GM23248 (cell line): ENCODE results near the gene ZNF697. TPM values are rescaled to one million over a fixed set of nuclear protein-coding genes. Genes with fewer than 3 reads are reported as not detected.

Experiments used
- DNase-seq: peaks from one replicate; pipeline ENCODE4 v3.0.0-alpha.2; 2015
- H2AFZ ChIP-seq: fragments of 200-600 bp; sonication (generic); 2 replicates; pipeline ENCODE4 v1.6.1; 2016; ENCODE audit warnings: antibody characterized with exemption
- H3F3A ChIP-seq: fragments of 200-600 bp; sonication (generic); 2 replicates; pipeline ENCODE4 v1.6.1; 2016; ENCODE audit warnings: mild to moderate bottlenecking, antibody characterized with exemption, mixed run types; ENCODE audit not compliant: insufficient read depth
- H3K27ac ChIP-seq: fragments of 200-600 bp; sonication (generic); 2 replicates; pipeline ENCODE4 v1.5.1; 2016; ENCODE audit warnings: mild to moderate bottlenecking
- H3K27me3 ChIP-seq: fragments of 200-600 bp; sonication (generic); replicated peaks from 2 replicates; pipeline ENCODE4 v1.6.1; 2016; ENCODE audit warnings: mild to moderate bottlenecking; ENCODE audit not compliant: insufficient read depth
- H3K36me3 ChIP-seq: fragments of 200-600 bp; sonication (generic); 2 replicates; pipeline ENCODE4 v1.6.1; 2016; ENCODE audit warnings: low read depth, mild to moderate bottlenecking
- H3K4me1 ChIP-seq: fragments of 200-600 bp; sonication (generic); 2 replicates; pipeline ENCODE4 v1.6.1; 2016; ENCODE audit warnings: mild to moderate bottlenecking; ENCODE audit not compliant: insufficient read depth
- H3K4me2 ChIP-seq: fragments of 200-600 bp; sonication (generic); one replicate; pipeline ENCODE4 v1.6.1; 2016; ENCODE audit warnings: mild to moderate bottlenecking; ENCODE audit not compliant: unreplicated experiment
- H3K4me3 ChIP-seq: fragments of 200-600 bp; sonication (generic); 2 replicates; pipeline ENCODE4 v1.5.1; 2016; ENCODE audit warnings: mild to moderate bottlenecking
- H3K79me2 ChIP-seq: fragments of 200-600 bp; sonication (generic); 2 replicates; pipeline ENCODE4 v1.6.1; 2016; ENCODE audit warnings: mild to moderate bottlenecking; ENCODE audit not compliant: insufficient read depth
- H3K9ac ChIP-seq: fragments of 200-600 bp; sonication (generic); 2 replicates; pipeline ENCODE4 v1.6.1; 2016; ENCODE audit warnings: mild to moderate bottlenecking
- H3K9me2 ChIP-seq: fragments of 200-600 bp; sonication (generic); 2 replicates; pipeline ENCODE4 v1.6.1; 2016; ENCODE audit warnings: mixed run types, mild to moderate bottlenecking, moderate library complexity; ENCODE audit not compliant: insufficient read depth
- H3K9me3 ChIP-seq: fragments of 200-600 bp; sonication (generic); one replicate; pipeline ENCODE4 v1.6.1; 2017; ENCODE audit warnings: low read depth
- H4K20me1 ChIP-seq: fragments of 200-600 bp; sonication (generic); 2 replicates; pipeline ENCODE4 v1.6.0; 2016; ENCODE audit not compliant: insufficient read depth
- EZH2 ChIP-seq: fragments of 200-600 bp; sonication (generic); IDR thresholded peaks from 2 replicates; pipeline ENCODE4 v1.6.1; 2018; ENCODE audit warnings: antibody characterized with exemption, mild to moderate bottlenecking; ENCODE audit not compliant: insufficient read depth, poor library complexity, severe bottlenecking
- EZH2phosphoT487 ChIP-seq: fragments of 200-600 bp; sonication (generic); IDR thresholded peaks from 2 replicates; pipeline ENCODE4 v1.6.1; 2018; ENCODE audit warnings: antibody characterized with exemption, moderate library complexity, mild to moderate bottlenecking, low read depth; ENCODE audit not compliant: insufficient read depth
- WGBS, 2 experiments: methylation state at CpG; one replicate each; pipeline ENCODE4 v1.1.6; 2015 to 2017; ENCODE audit warnings: low lambda C conversion rate in 2 of 2, low coverage in 1 of 2; ENCODE audit errors: missing lambda C conversion rate in 2 of 2; 5-methylcytosine and 5-hydroxymethylcytosine counted together
- in situ Hi-C: fragments of 300-500 bp; cut with MboI; formaldehyde crosslinking; loops from 2 replicates; pipeline ENCODE4 v1.15.0; 2020
- polyA plus RNA-seq: library from polyadenylated mRNA; unstranded; fragments of >200 nt; fragmentation: Nextera tagmentation; extraction: Ambion mirVana; gene quantifications from 2 replicates; pipeline ENCODE4 v1.2.1, GENCODE V29; 2016
- total RNA-seq: library from RNA; depleted of rRNA; stranded (reverse); fragments of >200 nt; shearing (Covaris generic); gene quantifications from 2 replicates; pipeline ENCODE4 v1.2.3, GENCODE V29; 2014

ZNF697 gene
- total and polyA plus RNA-seq, 2 experiments from 2014 or later = 0.55 to 9.1 TPM

DNA sequence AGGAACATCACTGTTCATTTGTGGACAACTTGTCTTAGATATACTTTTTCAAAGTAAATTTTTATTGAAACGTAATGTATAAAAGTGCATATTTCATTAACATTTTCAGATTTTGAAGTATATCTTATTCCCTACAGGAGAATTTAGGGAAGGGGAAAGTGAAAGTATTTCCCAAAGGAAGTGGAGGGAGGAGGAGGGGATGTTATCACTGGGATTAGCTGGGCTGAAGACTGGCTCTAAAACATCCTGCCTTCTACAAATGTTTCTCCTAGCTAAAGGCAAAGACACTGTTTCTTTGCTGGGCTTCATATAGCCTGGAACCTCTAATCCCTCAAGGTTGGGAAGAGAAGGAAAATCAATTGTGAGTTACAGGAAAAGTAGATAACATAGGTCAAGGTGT lies 7.1 kb upstream of the ZNF697 start:
- Histone ChIP-seq H3K27me3 (no peaks in the 10 kb centered on the region), H3K9me2 (no peaks in the 10 kb centered on the region), H3K36me3 (no peaks in the 10 kb centered on the region), H3F3A (peaks cover 16% of the 10 kb centered on the region; the same call in 1 of the 2 replicates), H3K4me2 (no peak overlapping the region), H3K4me3 (no peak overlapping the region), H2AFZ (peak overlapping the region; percentile 13; the same call in 1 of the 2 replicates), H3K4me1 (peaks cover 20% of the 10 kb centered on the region; the same call in 1 of the 2 replicates), H3K9me3 (no peaks in the 10 kb centered on the region), H3K27ac (no peak overlapping the region), H3K9ac (no peak overlapping the region), H3K79me2 (no peaks in the 10 kb centered on the region), H4K20me1 (no peaks in the 10 kb centered on the region)
- in situ Hi-C loops = loop anchor here (5.0 kb wide), 1 partner anchor 38 kb away; no protein-coding TSS in a partner anchor
- WGBS, 2 experiments = 53 to 61% methylated on average over 1 of the region's 1 CpG
- no peak for TF ChIP-seq EZH2
- no peak for TF ChIP-seq EZH2phosphoT487
- no peak for DNase-seq

- Histone ChIP-seq H3K36me3 (no peaks in the 10 kb centered on the region), H3K9me3 (no peaks in the 10 kb centered on the region), H3K4me1 (peaks cover 24% of the 10 kb centered on the region; the same call in 1 of the 2 replicates), H4K20me1 (no peaks in the 10 kb centered on the region), H3K79me2 (no peaks in the 10 kb centered on the region), H3K9ac (peak overlapping the region; percentile 13; the same call in 1 of the 2 replicates), H3K4me3 (peak overlapping the region; percentile 13; the same call in 1 of the 2 replicates), H3K27me3 (no peaks in the 10 kb centered on the region), H3K4me2 (peak overlapping the region; percentile 57), H3K9me2 (no peaks in the 10 kb centered on the region), H3K27ac (peak overlapping the region; percentile 51), H3F3A (peaks cover 20% of the 10 kb centered on the region; the same call in 1 of the 2 replicates), H2AFZ (peak overlapping the region; percentile 61)
- WGBS, 2 experiments = 20 to 32% methylated on average over 3 of the region's 3 CpGs
- TF ChIP-seq EZH2phosphoT487 (no peak), EZH2 (no peak)
- in situ Hi-C loops = no loop called here
- peak; percentile 74 for DNase-seq
Observed at GRCh38 chr1:119653839-119654170, 5.7 kb upstream of the ZNF697 start.

GRCh38 chr1:119653135-119653838 lies 5.2 kb upstream of the ZNF697 start:
- Histone ChIP-seq H3K4me3 (peak overlapping the region; percentile 13; the same call in 1 of the 2 replicates), H3K27me3 (no peaks in the 10 kb centered on the region), H3K9me2 (no peaks in the 10 kb centered on the region), H3K4me2 (peak overlapping the region; percentile 57), H3K9me3 (no peaks in the 10 kb centered on the region), H4K20me1 (no peaks in the 10 kb centered on the region), H3F3A (peaks cover 22% of the 10 kb centered on the region; the same call in 1 of the 2 replicates), H3K27ac (peak overlapping the region; percentile 51), H3K79me2 (no peaks in the 10 kb centered on the region), H3K36me3 (no peaks in the 10 kb centered on the region), H3K4me1 (peaks cover 26% of the 10 kb centered on the region; the same call in 1 of the 2 replicates), H3K9ac (no peak overlapping the region), H2AFZ (peak overlapping the region; percentile 61)
- WGBS, 2 experiments = 92 to 95% methylated on average over 4 of the region's 4 CpGs
- in situ Hi-C loops = no loop called here
- TF ChIP-seq EZH2phosphoT487 = no peak
- no peak for TF ChIP-seq EZH2
- DNase-seq = no peak

- Histone ChIP-seq H3K27ac (no peak overlapping the region), H4K20me1 (no peaks in the 10 kb centered on the region), H3K4me1 (peaks cover 26% of the 10 kb centered on the region; the same call in 1 of the 2 replicates), H3K4me2 (no peak overlapping the region), H3K9me2 (no peaks in the 10 kb centered on the region), H3K9ac (no peak overlapping the region), H3K4me3 (no peak overlapping the region), H3K36me3 (no peaks in the 10 kb centered on the region), H3K79me2 (peaks cover 2% of the 10 kb centered on the region), H3F3A (peaks cover 22% of the 10 kb centered on the region; the same call in 1 of the 2 replicates), H3K9me3 (no peaks in the 10 kb centered on the region), H2AFZ (no peak overlapping the region), H3K27me3 (no peaks in the 10 kb centered on the region)
- in situ Hi-C loops = no loop called here
- TF ChIP-seq EZH2phosphoT487 (no peak), EZH2 (no peak)
- WGBS, 2 experiments = 88 to 92% methylated on average over 4 of the region's 4 CpGs
- no peak for DNase-seq
Observed at GRCh38 chr1:119652587-119652986, 4.5 kb upstream of the ZNF697 start.
